ENCODE data around the gene FGFR3.

Gene FGFR3

GRCh38 chr4:1789552-1789951 is 3.5 kb upstream of the FGFR3 start:
- DNase-seq, result no peak

DNA sequence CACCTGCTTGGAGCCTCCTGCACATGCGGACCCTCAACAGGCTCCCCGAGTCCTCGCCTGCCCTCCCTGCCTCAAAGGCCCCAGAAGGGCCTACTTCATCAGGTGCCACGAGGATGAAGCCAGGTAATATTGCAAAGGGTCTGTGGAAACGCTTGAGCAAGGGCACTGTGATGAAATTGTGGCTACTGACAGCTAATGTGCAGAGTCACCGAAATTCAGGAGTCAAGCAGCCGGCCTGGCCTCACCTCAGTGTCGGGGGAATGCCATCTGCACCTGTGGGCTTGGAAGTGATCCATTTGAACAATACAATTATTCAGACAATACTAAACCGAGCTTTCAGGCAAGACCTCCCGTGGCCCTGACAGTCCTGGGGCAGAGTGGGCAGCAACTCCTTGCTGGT is 3.1 kb upstream of the FGFR3 start:
- no peak for DNase-seq

DNA sequence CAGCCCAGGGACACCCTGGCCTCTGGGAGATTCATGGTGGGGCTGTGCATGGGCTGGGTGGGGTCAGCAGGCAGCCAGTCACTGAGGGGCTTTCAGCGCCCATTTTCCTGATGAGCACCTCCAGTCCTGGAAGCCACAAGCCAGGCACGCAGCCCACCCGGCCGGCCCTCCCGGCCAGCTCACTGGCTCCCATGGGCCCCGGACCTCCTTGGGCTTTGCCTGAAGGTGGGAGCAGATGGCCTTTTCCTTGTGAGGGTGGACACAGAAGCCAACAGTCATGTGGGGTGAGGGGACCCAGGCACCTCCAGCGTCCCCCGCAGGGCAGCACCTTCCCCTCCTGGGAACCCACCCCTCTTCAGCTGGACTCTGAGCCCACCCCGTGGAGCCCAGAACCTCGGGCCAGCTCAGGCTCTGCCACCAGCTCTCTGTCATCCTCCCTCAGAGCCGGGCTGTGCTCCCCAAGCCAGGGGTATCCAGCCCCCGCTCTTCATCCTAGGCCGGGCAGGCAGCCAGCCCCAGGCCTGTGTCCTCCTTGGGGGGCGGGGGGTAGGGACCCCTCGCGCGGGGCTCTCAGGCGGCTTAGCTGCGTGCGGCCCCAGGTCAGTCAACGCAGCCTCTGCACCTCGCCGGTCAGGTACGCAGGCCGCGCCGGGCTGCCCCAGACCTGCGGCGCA is 798 bp upstream of the FGFR3 start:
- no peak for DNase-seq

DNA sequence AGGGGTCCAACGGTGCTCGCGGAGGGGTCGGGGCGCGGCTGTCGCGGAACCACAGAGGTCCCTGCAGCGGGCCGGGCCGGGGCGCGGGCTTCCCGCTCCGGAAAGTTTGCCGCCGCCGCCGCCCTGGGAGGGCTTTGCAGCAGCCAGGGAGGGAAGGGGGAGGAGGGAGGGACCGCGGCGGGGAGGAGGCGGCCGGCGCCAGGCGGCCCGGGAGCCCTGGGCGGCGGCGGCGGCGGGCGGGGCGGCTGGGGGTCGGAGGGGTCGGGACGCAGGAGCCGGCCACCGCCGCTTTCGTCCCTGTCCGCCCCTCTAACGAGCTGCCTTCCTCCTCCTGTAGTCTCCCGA is 375 bp downstream of the FGFR3 start:
- no peak for DNase-seq

GRCh38 chr4:1793940-1794808 is 1.1 kb downstream of the FGFR3 start:
- DNase-seq, result no peak

DNA sequence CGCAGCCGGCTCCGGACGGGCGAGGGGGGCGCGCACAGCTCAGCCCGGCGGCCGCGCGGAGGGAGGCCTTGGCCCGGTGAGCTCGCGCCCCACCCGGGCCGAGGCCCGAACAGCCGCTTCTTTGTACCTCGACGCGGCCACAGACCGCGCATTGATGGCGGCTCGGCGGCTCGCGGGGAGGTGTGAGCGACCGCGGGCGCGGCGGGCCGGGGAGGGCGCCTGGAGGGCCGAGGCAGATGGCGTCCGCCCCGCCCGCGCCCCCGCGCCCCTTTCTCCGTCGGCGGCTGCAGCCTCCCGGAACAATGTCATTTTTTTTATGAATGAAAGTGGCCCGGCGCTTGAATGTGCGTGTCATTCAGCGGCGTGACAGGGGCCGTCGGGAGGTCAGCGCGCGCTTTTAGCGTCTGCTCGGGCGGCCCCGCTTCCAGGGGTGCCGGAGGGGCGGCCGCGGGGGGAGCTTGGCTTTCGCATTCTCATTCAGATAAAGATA is 1.8 kb downstream of the FGFR3 start:
- no peak for DNase-seq

DNA sequence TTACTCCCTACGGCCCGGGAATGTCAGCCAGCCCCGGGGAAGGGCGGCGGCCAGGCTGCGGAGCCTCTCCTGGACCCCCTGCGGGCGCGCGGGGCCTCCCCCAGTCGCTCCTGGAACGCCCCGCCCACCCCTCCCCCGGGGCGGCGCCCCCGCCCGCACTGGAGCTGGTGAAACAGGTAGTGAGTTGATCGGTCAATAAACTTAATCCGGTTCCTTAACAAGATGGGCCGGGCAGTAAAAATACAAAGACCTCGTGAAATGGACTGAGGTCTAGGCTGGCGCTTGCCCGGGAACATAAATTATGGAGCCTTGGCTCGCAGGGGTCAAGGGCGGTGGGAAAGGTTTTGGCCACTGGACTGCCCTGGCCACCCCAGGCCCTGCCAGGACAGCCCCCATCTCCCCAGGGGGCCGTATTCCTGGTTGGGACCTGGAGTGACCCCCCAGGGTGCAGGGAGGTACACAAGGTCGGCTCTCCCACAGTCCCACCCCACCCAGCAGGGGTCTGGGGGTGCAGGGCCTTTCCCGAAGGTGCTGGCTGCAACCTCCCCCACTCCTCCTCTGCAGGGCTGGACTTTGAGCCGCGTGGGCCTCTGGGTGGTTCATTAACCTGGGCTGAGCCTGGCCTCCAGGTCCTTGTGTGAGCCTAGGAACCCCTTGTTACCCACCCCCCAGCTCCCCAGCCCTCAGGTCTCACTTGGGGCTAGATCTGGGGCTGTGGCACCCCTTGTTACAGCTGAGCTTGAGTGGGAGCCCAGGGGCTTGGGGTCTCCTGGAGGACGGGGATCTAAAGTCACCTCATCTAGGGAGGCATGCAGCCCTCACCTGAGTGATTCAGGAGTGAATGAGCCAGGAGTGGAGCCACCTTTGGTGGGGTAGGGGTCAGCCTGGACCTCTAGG is 2.5 kb downstream of the FGFR3 start:
- no peak for DNase-seq

GRCh38 chr4:1796486-1797204 is 3.6 kb downstream of the FGFR3 start:
- no peak for DNase-seq

- DNase-seq, result no peak
These were observed 4.3 kb downstream of the FGFR3 start for GRCh38 chr4:1797298-1797860.

- no peak for DNase-seq
These were observed 4.9 kb downstream of the FGFR3 start for GRCh38 chr4:1797861-1798579.

DNA sequence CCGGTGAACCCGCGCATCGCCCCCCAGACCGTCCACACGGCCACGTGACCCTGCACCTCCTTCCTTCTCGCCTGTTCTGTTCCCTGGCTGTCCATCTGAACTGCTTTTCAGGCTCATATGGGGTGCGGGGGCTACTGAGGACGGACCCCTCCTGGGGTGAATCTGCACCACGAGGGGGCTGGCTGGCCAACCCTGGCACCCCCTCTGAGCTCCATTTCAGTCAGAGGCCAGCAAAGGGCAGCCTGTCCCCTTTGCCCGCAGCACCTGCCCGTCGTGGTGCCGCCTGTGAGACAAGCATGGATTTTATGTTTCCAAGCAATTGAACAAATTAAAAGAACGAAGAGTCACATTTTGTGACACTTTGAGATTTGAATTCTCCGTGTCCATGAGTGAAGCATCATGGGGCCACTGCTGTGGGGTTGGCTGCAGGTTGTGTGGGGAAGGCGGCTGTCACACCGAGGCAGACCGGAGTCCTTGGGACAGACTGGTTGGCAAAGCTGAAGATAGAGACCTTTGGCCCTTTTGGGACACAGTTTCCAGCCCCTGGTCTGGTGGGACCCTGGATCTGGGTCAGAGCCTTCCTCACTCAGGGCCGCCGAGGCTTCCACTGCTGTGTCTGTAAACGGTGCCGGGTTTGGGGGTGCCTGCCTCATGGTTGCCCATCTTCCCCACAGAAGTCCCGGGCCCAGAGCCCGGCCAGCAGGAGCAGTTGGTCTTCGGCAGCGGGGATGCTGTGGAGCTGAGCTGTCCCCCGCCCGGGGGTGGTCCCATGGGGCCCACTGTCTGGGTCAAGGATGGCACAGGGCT is 5.7 kb downstream of the FGFR3 start:
- no peak for DNase-seq

DNA sequence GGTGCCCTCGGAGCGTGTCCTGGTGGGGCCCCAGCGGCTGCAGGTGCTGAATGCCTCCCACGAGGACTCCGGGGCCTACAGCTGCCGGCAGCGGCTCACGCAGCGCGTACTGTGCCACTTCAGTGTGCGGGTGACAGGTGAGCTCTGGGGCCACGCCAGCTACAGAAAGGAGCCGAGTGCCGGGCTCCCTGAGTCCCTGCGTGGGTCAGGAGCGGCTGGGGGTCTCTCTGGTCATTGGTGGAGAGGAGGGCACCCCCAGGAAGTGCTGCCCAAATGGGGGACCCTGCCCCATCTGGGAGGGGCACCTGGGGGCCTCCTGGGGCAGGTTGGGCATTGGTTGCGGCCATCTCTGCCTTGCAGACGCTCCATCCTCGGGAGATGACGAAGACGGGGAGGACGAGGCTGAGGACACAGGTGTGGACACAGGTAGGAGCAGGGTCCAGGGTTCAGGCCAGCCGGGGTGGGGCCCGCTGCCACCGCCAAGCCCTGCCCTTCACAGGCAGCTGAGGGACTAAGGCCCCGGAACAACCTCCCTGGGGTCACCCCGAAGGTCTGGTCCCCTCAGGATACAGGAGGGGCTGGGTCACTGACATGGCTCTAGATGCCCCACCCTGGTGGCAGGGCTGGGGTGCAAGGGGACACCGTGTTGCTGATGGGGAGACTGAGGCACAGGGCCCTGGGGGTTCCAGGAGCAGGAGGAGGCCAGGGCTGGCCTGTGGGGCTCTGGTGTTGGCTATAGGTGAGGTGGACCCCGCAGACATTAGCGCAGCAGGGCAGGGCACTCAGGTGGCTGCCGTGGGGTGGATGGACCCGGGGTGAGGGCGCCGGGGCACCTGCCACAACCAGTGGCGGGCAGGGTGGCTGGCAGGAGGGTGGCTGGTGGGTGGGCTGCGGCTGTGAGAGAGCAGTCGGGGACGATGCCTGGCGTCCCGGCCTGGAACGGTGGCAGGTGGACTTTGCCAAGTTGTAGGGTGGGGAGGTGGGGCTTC is 6.6 kb downstream of the FGFR3 start:
- DNase-seq, result no peak

- no peak for DNase-seq
These were observed 7.7 kb downstream of the FGFR3 start for GRCh38 chr4:1800805-1801204.

- no peak for DNase-seq
These were observed 8.3 kb downstream of the FGFR3 start for GRCh38 chr4:1801286-1801958.

DNA sequence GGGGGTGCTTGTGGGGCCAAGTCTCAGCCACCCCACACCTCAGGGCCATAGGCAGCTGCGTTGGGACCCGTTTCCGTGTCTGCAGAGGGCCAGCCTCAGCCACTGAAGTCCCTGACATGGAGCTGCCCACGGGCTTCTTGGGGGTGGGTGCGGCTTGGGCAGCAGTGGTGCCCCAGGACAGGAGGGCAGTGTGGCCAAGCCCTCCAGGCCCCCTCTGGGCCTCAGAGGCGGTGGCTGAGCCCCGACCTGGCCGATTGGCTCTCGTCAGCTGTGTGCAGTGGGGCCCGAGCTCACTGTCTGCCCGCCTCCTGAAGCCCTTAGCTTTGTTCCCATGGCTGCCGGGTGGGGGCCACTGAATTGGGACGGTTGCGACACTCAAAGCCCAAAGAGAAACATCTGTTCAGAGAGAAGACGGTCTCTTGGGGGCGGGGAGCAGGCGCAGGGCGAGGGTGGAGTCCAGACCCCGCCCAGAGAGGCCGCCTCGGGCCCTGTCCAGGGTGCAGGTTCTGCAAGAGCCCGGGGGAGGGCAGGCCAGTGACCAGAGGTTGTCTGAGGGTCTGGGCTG is 9.1 kb downstream of the FGFR3 start:
- DNase-seq, result no peak

GRCh38 chr4:1802720-1803522 is 9.8 kb downstream of the FGFR3 start:
- DNase-seq, result no peak
